ENCODE data around the gene PODXL2.

- no peak for TF ChIP-seq MAX (CRISPR knock-in tag; IDR thresholded peaks at IDR 0.05)
- no peak for TF ChIP-seq ESRRA (CRISPR knock-in tag; IDR thresholded peaks at IDR 0.05; ENCODE audit: borderline replicate concordance)
- TF ChIP-seq NR2C2 (CRISPR knock-in tag; IDR thresholded peaks at IDR 0.05): no peak
- TF ChIP-seq CTCF (IDR thresholded peaks at IDR 0.05): no peak
- no peak for TF ChIP-seq MYBL2 (CRISPR knock-in tag; IDR thresholded peaks at IDR 0.05)
These were observed 48.7 kb downstream of the PODXL2 start for GRCh38 chr3:127677541-127678314.
